Measurements from ENCODE around the gene ZFYVE26. TPM values are rescaled to one million over a fixed set of nuclear protein-coding genes. Genes with fewer than 3 reads are reported as not detected.

Gene ZFYVE26
- polyA plus RNA-seq, 2 donors = 3.7 to 5.1 TPM

DNA sequence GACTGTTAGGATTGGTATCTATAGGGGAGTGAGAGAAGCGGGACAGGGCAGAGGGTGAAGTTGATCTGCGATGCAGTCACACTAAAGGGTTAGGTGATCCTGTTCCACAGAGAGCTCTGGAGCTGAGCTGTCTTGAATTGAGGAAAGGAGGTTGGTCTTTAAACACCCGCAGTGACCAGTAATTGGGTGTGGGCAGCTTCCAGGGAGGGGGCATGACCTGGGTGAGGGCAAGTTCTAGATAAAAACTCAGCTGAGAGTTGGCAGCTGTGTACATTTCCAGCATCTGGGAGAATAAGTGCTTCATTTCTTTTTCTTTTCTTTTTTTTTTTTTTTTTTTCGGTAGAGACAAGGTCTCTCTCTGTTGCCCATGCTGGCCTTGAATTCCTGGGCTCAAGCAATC, 79.6 kb downstream of the ZFYVE26 start:
- 85 to 86% methylated on average over 4 of the region's 4 CpGs for WGBS, 2 donors
- Histone ChIP-seq H3K4me1 (ENCODE audit: control insufficient read depth in 2 of 2, insufficient read depth in 2 of 2, low read length in 1 of 2) (no peaks in the 10 kb centered on the region), H3K27me3 (ENCODE audit: control insufficient read depth in 1 of 2, insufficient read depth in 2 of 2, low read length in 2 of 2) (no peaks in the 10 kb centered on the region), H3K36me3 (ENCODE audit: control insufficient read depth in 2 of 2, insufficient read depth in 2 of 2, low read length in 1 of 2) (no peaks in the 10 kb centered on the region), H3K4me3 (ENCODE audit: low read depth in 1 of 2, low read length in 2 of 2) (no peak overlapping the region), H3K27ac (ENCODE audit: low read depth in 2 of 2, low read length in 1 of 2) (no peak overlapping the region), H3K9me3 (ENCODE audit: control insufficient read depth in 2 of 2, insufficient read depth in 1 of 2, low read depth in 1 of 2, low read length in 1 of 2) (no peaks in the 10 kb centered on the region)

DNA sequence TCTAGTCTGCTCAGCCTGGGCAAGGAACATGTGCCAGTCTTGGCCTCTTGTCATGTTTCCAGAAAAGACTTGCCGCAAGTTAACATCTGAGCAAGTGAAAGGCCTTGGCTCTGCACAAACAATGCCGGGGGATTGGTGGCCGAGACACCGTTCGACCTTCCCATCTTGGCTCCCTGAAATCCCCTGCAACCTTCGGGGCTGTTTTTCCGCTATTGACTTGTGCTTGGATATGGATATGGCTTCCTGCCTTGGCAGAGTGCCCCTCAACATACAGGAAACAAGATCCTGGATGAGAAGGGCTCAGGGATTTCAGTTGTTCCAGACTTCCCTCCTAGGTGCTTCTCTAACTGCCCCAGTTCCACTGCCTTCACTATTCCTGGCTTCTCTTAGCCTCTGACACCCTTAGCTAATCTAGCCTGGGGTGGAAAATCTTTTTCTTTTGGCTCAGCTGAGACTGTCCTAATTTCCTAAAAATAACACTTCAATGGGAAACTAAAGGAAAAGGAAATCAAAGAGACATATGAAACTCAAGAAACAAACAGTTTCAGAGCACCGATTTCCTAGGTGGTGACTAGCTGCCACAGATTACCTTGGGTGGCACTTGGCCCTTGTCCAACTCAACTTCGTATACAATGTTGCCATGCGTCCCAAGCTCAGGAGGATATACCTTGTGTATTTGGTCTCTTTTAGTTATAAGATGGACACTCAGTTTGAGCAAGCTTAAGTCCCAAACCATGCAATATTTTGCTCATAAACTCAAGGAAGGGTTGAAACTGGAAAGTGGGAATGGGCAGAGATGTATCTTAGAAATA, 80.8 kb downstream of the ZFYVE26 start:
- Histone ChIP-seq H3K4me1 (ENCODE audit: control insufficient read depth in 2 of 2, insufficient read depth in 2 of 2, low read length in 1 of 2) (no peaks in the 10 kb centered on the region), H3K27me3 (ENCODE audit: control insufficient read depth in 1 of 2, insufficient read depth in 2 of 2, low read length in 2 of 2) (no peaks in the 10 kb centered on the region), H3K27ac (ENCODE audit: low read depth in 2 of 2, low read length in 1 of 2) (no peak overlapping the region), H3K36me3 (ENCODE audit: control insufficient read depth in 2 of 2, insufficient read depth in 2 of 2, low read length in 1 of 2) (no peaks in the 10 kb centered on the region), H3K4me3 (ENCODE audit: low read depth in 1 of 2, low read length in 2 of 2) (no peak overlapping the region), H3K9me3 (ENCODE audit: control insufficient read depth in 2 of 2, insufficient read depth in 1 of 2, low read depth in 1 of 2, low read length in 1 of 2) (no peaks in the 10 kb centered on the region)
- 77 to 82% methylated on average over 10 of the region's 10 CpGs for WGBS, 2 donors

GRCh38 chr14:67734675-67735074, 81.7 kb downstream of the ZFYVE26 start:
- H3K27me3 ChIP-seq (ENCODE audit: control insufficient read depth in 1 of 2, insufficient read depth in 2 of 2, low read length in 2 of 2) = no peaks in the 10 kb centered on the region
- H3K4me3 ChIP-seq (ENCODE audit: low read depth in 1 of 2, low read length in 2 of 2) = no peak overlapping the region
- no peaks in the 10 kb centered on the region for H3K4me1 ChIP-seq (ENCODE audit: control insufficient read depth in 2 of 2, insufficient read depth in 2 of 2, low read length in 1 of 2)
- WGBS, 2 donors = 75% methylated on average over 3 of the region's 3 CpGs
- no peak overlapping the region for H3K27ac ChIP-seq (ENCODE audit: low read depth in 2 of 2, low read length in 1 of 2)
- H3K36me3 ChIP-seq (ENCODE audit: control insufficient read depth in 2 of 2, insufficient read depth in 2 of 2, low read length in 1 of 2) = no peaks in the 10 kb centered on the region
- no peaks in the 10 kb centered on the region for H3K9me3 ChIP-seq (ENCODE audit: control insufficient read depth in 2 of 2, insufficient read depth in 1 of 2, low read depth in 1 of 2, low read length in 1 of 2)

DNA sequence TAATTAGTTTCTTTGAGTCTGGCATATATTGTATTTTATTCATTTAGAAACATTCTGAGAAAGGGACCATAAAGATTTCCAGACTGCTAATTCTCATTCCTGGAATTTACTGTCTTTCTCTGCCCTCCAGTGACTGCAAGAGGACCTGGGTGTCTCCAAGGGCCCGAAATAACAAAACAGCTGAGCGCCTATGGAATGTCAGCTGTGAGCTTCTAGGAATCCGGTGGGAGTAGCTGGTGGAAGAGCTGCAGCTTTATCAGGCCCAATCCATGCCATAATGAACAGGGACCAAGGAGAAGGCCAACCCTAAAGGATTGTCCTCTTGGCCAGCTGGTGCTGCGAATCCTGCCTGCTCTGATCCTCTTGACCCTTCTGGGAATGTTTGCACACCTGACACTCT, 82.8 kb downstream of the ZFYVE26 start:
- H3K9me3 ChIP-seq (ENCODE audit: control insufficient read depth in 2 of 2, insufficient read depth in 1 of 2, low read depth in 1 of 2, low read length in 1 of 2) = no peaks in the 10 kb centered on the region
- H3K36me3 ChIP-seq (ENCODE audit: control insufficient read depth in 2 of 2, insufficient read depth in 2 of 2, low read length in 1 of 2) = no peaks in the 10 kb centered on the region
- 87 to 91% methylated on average over 4 of the region's 4 CpGs for WGBS, 2 donors
- no peak overlapping the region for H3K4me3 ChIP-seq (ENCODE audit: low read depth in 1 of 2, low read length in 2 of 2)
- no peak overlapping the region for H3K27ac ChIP-seq (ENCODE audit: low read depth in 2 of 2, low read length in 1 of 2)
- no peaks in the 10 kb centered on the region for H3K27me3 ChIP-seq (ENCODE audit: control insufficient read depth in 1 of 2, insufficient read depth in 2 of 2, low read length in 2 of 2)
- peaks cover 0 to 3% of the 10 kb centered on the region in 2 donors for H3K4me1 ChIP-seq (ENCODE audit: control insufficient read depth in 2 of 2, insufficient read depth in 2 of 2, low read length in 1 of 2)

DNA sequence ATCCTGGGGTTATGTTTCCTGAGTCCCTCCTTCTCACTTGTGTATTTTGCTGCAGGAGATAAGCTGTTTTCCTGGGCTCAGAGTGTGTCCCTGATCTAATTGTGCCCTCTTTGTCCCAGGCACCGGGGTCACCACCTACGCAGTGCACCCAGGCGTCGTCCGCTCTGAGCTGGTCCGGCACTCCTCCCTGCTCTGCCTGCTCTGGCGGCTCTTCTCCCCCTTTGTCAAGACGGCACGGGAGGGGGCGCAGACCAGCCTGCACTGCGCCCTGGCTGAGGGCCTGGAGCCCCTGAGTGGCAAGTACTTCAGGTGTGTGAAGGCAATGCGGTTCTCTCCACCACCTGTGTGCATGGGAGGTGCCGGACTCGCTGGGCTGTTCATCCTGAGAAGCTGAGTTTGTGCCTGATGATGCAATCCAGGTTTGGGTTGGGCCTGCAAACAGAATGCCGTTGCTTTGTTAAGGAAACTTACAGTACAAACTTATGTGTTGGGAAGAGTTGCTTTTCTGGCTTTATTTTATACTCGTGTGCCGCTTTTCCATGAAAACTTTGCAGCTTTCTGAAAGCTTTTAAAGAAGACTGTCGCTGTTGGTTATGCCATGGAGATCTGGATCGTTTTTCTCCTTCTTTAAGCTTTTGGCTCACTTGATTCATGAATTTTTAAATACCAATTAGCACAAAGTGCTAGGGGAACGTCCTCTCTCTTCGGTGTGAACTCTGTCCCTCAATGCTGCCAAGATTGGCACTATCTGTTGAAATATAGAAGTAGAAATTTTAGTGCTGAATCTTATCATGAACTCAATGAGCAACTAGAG, 87.1 kb downstream of the ZFYVE26 start:
- WGBS, 2 donors = 36 to 43% methylated on average over 21 of the region's 21 CpGs

GRCh38 chr14:67728258-67728657, 88.1 kb downstream of the ZFYVE26 start:
- Histone ChIP-seq H3K9me3 (ENCODE audit: control insufficient read depth in 2 of 2, insufficient read depth in 1 of 2, low read depth in 1 of 2, low read length in 1 of 2) (no peaks in the 10 kb centered on the region), H3K27ac (ENCODE audit: low read depth in 2 of 2, low read length in 1 of 2) (peak overlapping the region in 1 of 2 donors; percentile 17), H3K4me3 (ENCODE audit: low read depth in 1 of 2, low read length in 2 of 2) (no peak overlapping the region), H3K27me3 (ENCODE audit: control insufficient read depth in 1 of 2, insufficient read depth in 2 of 2, low read length in 2 of 2) (no peaks in the 10 kb centered on the region), H3K36me3 (ENCODE audit: control insufficient read depth in 2 of 2, insufficient read depth in 2 of 2, low read length in 1 of 2) (no peaks in the 10 kb centered on the region), H3K4me1 (ENCODE audit: control insufficient read depth in 2 of 2, insufficient read depth in 2 of 2, low read length in 1 of 2) (peaks cover 0 to 6% of the 10 kb centered on the region in 2 donors)

More for the DNA sequence above, 87.1 kb downstream of the ZFYVE26 start:
- Histone ChIP-seq H3K9me3 (ENCODE audit: control insufficient read depth in 2 of 2, insufficient read depth in 1 of 2, low read depth in 1 of 2, low read length in 1 of 2) (no peaks in the 10 kb centered on the region), H3K36me3 (ENCODE audit: control insufficient read depth in 2 of 2, insufficient read depth in 2 of 2, low read length in 1 of 2) (no peaks in the 10 kb centered on the region), H3K4me1 (ENCODE audit: control insufficient read depth in 2 of 2, insufficient read depth in 2 of 2, low read length in 1 of 2) (peaks cover 0 to 5% of the 10 kb centered on the region in 2 donors), H3K4me3 (ENCODE audit: low read depth in 1 of 2, low read length in 2 of 2) (no peak overlapping the region), H3K27me3 (ENCODE audit: control insufficient read depth in 1 of 2, insufficient read depth in 2 of 2, low read length in 2 of 2) (no peaks in the 10 kb centered on the region), H3K27ac (ENCODE audit: low read depth in 2 of 2, low read length in 1 of 2) (peak overlapping the region; percentile 48 to 73)

GRCh38 chr14:67727361-67727760, 89.0 kb downstream of the ZFYVE26 start:
- Histone ChIP-seq H3K4me1 (ENCODE audit: control insufficient read depth in 2 of 2, insufficient read depth in 2 of 2, low read length in 1 of 2) (peaks cover 0 to 6% of the 10 kb centered on the region in 2 donors), H3K36me3 (ENCODE audit: control insufficient read depth in 2 of 2, insufficient read depth in 2 of 2, low read length in 1 of 2) (no peaks in the 10 kb centered on the region)
- 95 to 96% methylated on average over 7 of the region's 7 CpGs for WGBS, 2 donors

GRCh38 chr14:67725171-67725570, 91.2 kb downstream of the ZFYVE26 start:
- H3K27ac ChIP-seq (ENCODE audit: low read depth in 2 of 2, low read length in 1 of 2) = peak overlapping the region; percentile 60 to 94
- H3K4me3 ChIP-seq (ENCODE audit: low read depth in 1 of 2, low read length in 2 of 2) = no peak overlapping the region
- WGBS, 2 donors = 56 to 72% methylated on average over 5 of the region's 5 CpGs
- H3K27me3 ChIP-seq (ENCODE audit: control insufficient read depth in 1 of 2, insufficient read depth in 2 of 2, low read length in 2 of 2) = no peaks in the 10 kb centered on the region
- peaks cover 0 to 6% of the 10 kb centered on the region in 2 donors for H3K4me1 ChIP-seq (ENCODE audit: control insufficient read depth in 2 of 2, insufficient read depth in 2 of 2, low read length in 1 of 2)
- no peaks in the 10 kb centered on the region for H3K9me3 ChIP-seq (ENCODE audit: control insufficient read depth in 2 of 2, insufficient read depth in 1 of 2, low read depth in 1 of 2, low read length in 1 of 2)
- no peaks in the 10 kb centered on the region for H3K36me3 ChIP-seq (ENCODE audit: control insufficient read depth in 2 of 2, insufficient read depth in 2 of 2, low read length in 1 of 2)

More at GRCh38 chr14:67727361-67727760, 89.0 kb downstream of the ZFYVE26 start:
- Histone ChIP-seq H3K9me3 (ENCODE audit: control insufficient read depth in 2 of 2, insufficient read depth in 1 of 2, low read depth in 1 of 2, low read length in 1 of 2) (no peaks in the 10 kb centered on the region), H3K4me3 (ENCODE audit: low read depth in 1 of 2, low read length in 2 of 2) (no peak overlapping the region), H3K27ac (ENCODE audit: low read depth in 2 of 2, low read length in 1 of 2) (no peak overlapping the region), H3K27me3 (ENCODE audit: control insufficient read depth in 1 of 2, insufficient read depth in 2 of 2, low read length in 2 of 2) (no peaks in the 10 kb centered on the region)

DNA sequence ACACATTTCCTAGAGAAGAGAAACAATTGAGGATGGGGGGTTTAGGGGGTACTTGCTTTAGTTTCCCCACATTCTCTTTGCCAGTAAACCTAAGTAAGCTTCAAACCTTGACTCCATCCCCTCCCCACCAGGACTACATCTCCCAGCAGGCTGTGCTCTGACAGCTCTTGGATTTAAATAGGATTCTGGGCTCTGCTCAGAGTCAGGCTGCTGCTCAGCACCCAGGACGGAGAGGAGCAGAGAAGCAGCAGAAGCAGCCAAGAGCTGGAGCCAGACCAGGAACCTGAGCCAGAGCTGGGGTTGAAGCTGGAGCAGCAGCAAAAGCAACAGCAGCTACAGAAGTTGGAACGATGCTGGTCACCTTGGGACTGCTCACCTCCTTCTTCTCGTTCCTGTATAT, 94.1 kb downstream of the ZFYVE26 start:
- 6 to 8% methylated on average over 3 of the region's 3 CpGs for WGBS, 2 donors
- H3K4me3 ChIP-seq (ENCODE audit: low read depth in 1 of 2, low read length in 2 of 2) = peak overlapping the region; percentile 15 to 45

More for the DNA sequence above, 94.1 kb downstream of the ZFYVE26 start:
- Histone ChIP-seq H3K27me3 (ENCODE audit: control insufficient read depth in 1 of 2, insufficient read depth in 2 of 2, low read length in 2 of 2) (no peaks in the 10 kb centered on the region), H3K9me3 (ENCODE audit: control insufficient read depth in 2 of 2, insufficient read depth in 1 of 2, low read depth in 1 of 2, low read length in 1 of 2) (no peaks in the 10 kb centered on the region), H3K27ac (ENCODE audit: low read depth in 2 of 2, low read length in 1 of 2) (peak overlapping the region; percentile 5 to 66), H3K36me3 (ENCODE audit: control insufficient read depth in 2 of 2, insufficient read depth in 2 of 2, low read length in 1 of 2) (no peaks in the 10 kb centered on the region), H3K4me1 (ENCODE audit: control insufficient read depth in 2 of 2, insufficient read depth in 2 of 2, low read length in 1 of 2) (peaks cover 0 to 3% of the 10 kb centered on the region in 2 donors)

Data from esophagus (tissue), 2 donors.